ENCODE results near the gene TMC3. TPM values are rescaled to one million over a fixed set of nuclear protein-coding genes. Genes with fewer than 3 reads are reported as not detected.
"Not testable (repeated sequence)": the region's sequence is repeated elsewhere in the genome, so short reads cannot be mapped to it uniquely, and the experiment has no call there.

TMC3 gene
- total RNA-seq, 2 experiments from 2014 or later = not detected

- intact Hi-C loops (cut with DNase I, micrococcal nuclease) = loop anchor here in 1 of 2 experiments (10.0 kb wide), 1 partner anchor 626 kb away; the partner anchor contains the start of gene MEX3B
- no peaks in the 10 kb centered on the region for H3K27me3 ChIP-seq (ENCODE audit: control insufficient read depth in 1 of 2, insufficient read depth in 2 of 2, low read length in 2 of 2)
- H3K9me3 ChIP-seq (ENCODE audit: control insufficient read depth in 1 of 2, insufficient read depth in 1 of 2, low read length in 2 of 2) = no peaks in the 10 kb centered on the region
- TF ChIP-seq CTCF (IDR thresholded peaks at IDR 0.05) = no peak
- H3K4me3 ChIP-seq (ENCODE audit: low read length) = no peak overlapping the region
- H3K36me3 ChIP-seq (ENCODE audit: insufficient read depth, low read length) = no peaks in the 10 kb centered on the region
- CTCF ChIA-PET = no interaction called here
- Mint-ChIP-seq H3K9me3 (no peaks in the 10 kb centered on the region), H3K36me3 (ENCODE audit: low read depth) (no peaks in the 10 kb centered on the region), H3K4me3 (no peak overlapping the region), H3K4me1 (ENCODE audit: low read depth) (peaks cover 21% of the 10 kb centered on the region), H3K27ac (no peak overlapping the region), H3K27me3 (no peaks in the 10 kb centered on the region)
- no peak for DNase-seq
- POLR2A ChIA-PET = no interaction called here
- peaks cover 8% of the 10 kb centered on the region for H3K4me1 ChIP-seq (ENCODE audit: insufficient read depth, low read length)
- H3K27ac ChIP-seq (ENCODE audit: low read depth in 1 of 2, low read length in 2 of 2) = no peak overlapping the region
- ATAC-seq (ENCODE audit: poor library complexity) = no peak
Observed at GRCh38 chr15:81418891-81419290, 44.9 kb upstream of the TMC3 start.

- Histone ChIP-seq H3K36me3 (ENCODE audit: insufficient read depth, low read length) (no peaks in the 10 kb centered on the region), H3K4me3 (ENCODE audit: low read length) (no peak overlapping the region), H3K27ac (ENCODE audit: low read depth in 1 of 2, low read length in 2 of 2) (no peak overlapping the region), H3K4me1 (ENCODE audit: insufficient read depth, low read length) (peaks cover 8% of the 10 kb centered on the region), H3K27me3 (ENCODE audit: control insufficient read depth in 1 of 2, insufficient read depth in 2 of 2, low read length in 2 of 2) (no peaks in the 10 kb centered on the region), H3K9me3 (ENCODE audit: control insufficient read depth in 1 of 2, insufficient read depth in 1 of 2, low read length in 2 of 2) (no peaks in the 10 kb centered on the region)
- ChIA-PET POLR2A (no interaction called here), CTCF (no interaction called here)
- Mint-ChIP-seq H3K36me3 (ENCODE audit: low read depth) (no peaks in the 10 kb centered on the region), H3K27ac (no peak overlapping the region), H3K27me3 (no peaks in the 10 kb centered on the region), H3K9me3 (no peaks in the 10 kb centered on the region), H3K4me1 (ENCODE audit: low read depth) (peaks cover 21% of the 10 kb centered on the region), H3K4me3 (no peak overlapping the region)
- intact Hi-C loops (cut with DNase I, micrococcal nuclease) = loop anchor here in 1 of 2 experiments (10.0 kb wide), 1 partner anchor 626 kb away; the partner anchor contains the start of gene MEX3B
- no peak for TF ChIP-seq CTCF (IDR thresholded peaks at IDR 0.05)
- ATAC-seq (ENCODE audit: poor library complexity) (no peak), DNase-seq (no peak)
Observed at GRCh38 chr15:81418444-81418843, 44.4 kb upstream of the TMC3 start.

- H3K4me3 ChIP-seq (ENCODE audit: low read length); H3K36me3 Mint-ChIP-seq (ENCODE audit: low read depth); H3K9me3 Mint-ChIP-seq; H3K36me3 ChIP-seq (ENCODE audit: insufficient read depth, low read length); H3K27me3 ChIP-seq (ENCODE audit: control insufficient read depth in 1 of 2, insufficient read depth in 2 of 2, low read length in 2 of 2); POLR2A ChIA-PET; CTCF ChIA-PET; H3K9me3 ChIP-seq (ENCODE audit: control insufficient read depth in 1 of 2, insufficient read depth in 1 of 2, low read length in 2 of 2); H3K27me3 Mint-ChIP-seq; H3K27ac ChIP-seq (ENCODE audit: low read depth in 1 of 2, low read length in 2 of 2): not testable (repeated sequence)
- peak; percentile 16 for ATAC-seq (ENCODE audit: poor library complexity)
- Mint-ChIP-seq H3K4me1 (ENCODE audit: low read depth) (peaks cover 32% of the 10 kb centered on the region), H3K4me3 (peak overlapping the region; percentile 46), H3K27ac (peak overlapping the region; percentile 38)
- intact Hi-C loops (cut with DNase I, micrococcal nuclease) = loop anchor here in 1 of 2 experiments (5.0 to 10.0 kb wide), 2 partner anchors 630 to 728 kb away; partner anchors contain the start of gene MEX3B
- peaks cover 12% of the 10 kb centered on the region for H3K4me1 ChIP-seq (ENCODE audit: insufficient read depth, low read length)
- peak in 1 of 14 experiments; percentile 17 for DNase-seq
Observed at GRCh38 chr15:81414274-81414968, 40.4 kb upstream of the TMC3 start.

Measured in CD4-positive, alpha-beta T cell (primary cell).